Body of pancreas (tissue), 4 donors: ENCODE measurements around the gene OR2Y1.

Experiments used
- CTCF ChIP-seq, 7 experiments: fragments of 450-650 bp in 4 of 7; fragments of 200-600 bp in 3 of 7; sonication (generic) in 3 of 7; IDR thresholded peaks; one replicate each; pipeline ENCODE4 v1.5.1; 2016 to 2019; ENCODE audit warnings: antibody characterized with exemption in 7 of 7
- POLR2A ChIP-seq, 3 donors: fragments of 450-650 bp; IDR thresholded peaks; one replicate each; pipeline ENCODE4 v1.6.1; 2016; ENCODE audit warnings: antibody characterized with exemption in 3 of 3, mild to moderate bottlenecking in 2 of 3

GRCh38 chr5:180769821-180770220, 30.0 kb upstream of the OR2Y1 start:
- TF ChIP-seq CTCF (IDR thresholded peaks at IDR 0.05) = no peak
- TF ChIP-seq POLR2A (IDR thresholded peaks at IDR 0.05) = no peak
